ENCODE measurements around the gene CDK12.

CDK12 gene

GRCh38 chr17:39549747-39550573, 88.7 kb downstream of the CDK12 start:
- no peak for DNase-seq

GRCh38 chr17:39551879-39552278, 90.6 kb downstream of the CDK12 start:
- no peak for DNase-seq

GRCh38 chr17:39553341-39553945, 92.2 kb downstream of the CDK12 start:
- no peak for DNase-seq

- no peak for DNase-seq
Observed at GRCh38 chr17:39555368-39555767, 94.1 kb downstream of the CDK12 start.

- DNase-seq, result no peak
Observed at GRCh38 chr17:39556423-39556822, 95.1 kb downstream of the CDK12 start.

- DNase-seq, result no peak
Observed at GRCh38 chr17:39562395-39562794, 101.1 kb downstream of the CDK12 start.

- DNase-seq, result no peak
Observed at GRCh38 chr17:39562976-39563375, 101.7 kb downstream of the CDK12 start.

GRCh38 chr17:39563476-39563875, 102.2 kb downstream of the CDK12 start:
- DNase-seq, result no peak

GRCh38 chr17:39564211-39564848, 103.0 kb downstream of the CDK12 start:
- DNase-seq, result no peak

GRCh38 chr17:39566094-39566850, 105.0 kb downstream of the CDK12 start:
- no peak for DNase-seq

GRCh38 chr17:39568702-39569101, 107.4 kb downstream of the CDK12 start:
- DNase-seq, result no peak

- DNase-seq, result peak; percentile 62 to 69
Observed at GRCh38 chr17:39569126-39569525, 107.8 kb downstream of the CDK12 start.

GRCh38 chr17:39572121-39572520, 110.8 kb downstream of the CDK12 start:
- DNase-seq, result no peak

- DNase-seq, result peak; percentile 22 to 42
Observed at GRCh38 chr17:39573447-39574298, 112.4 kb downstream of the CDK12 start.

- DNase-seq, result peak in 1 of 2 donors; percentile 22
Observed at GRCh38 chr17:39576187-39576586, 114.9 kb downstream of the CDK12 start.

- no peak for DNase-seq
Observed at GRCh38 chr17:39578272-39578671, 117.0 kb downstream of the CDK12 start.

GRCh38 chr17:39579318-39580081, 118.2 kb downstream of the CDK12 start:
- no peak for DNase-seq

GRCh38 chr17:39580082-39580468, 118.8 kb downstream of the CDK12 start:
- no peak for DNase-seq

- no peak for DNase-seq
Observed at GRCh38 chr17:39581071-39581758, 119.9 kb downstream of the CDK12 start.

GRCh38 chr17:39581759-39582085, 120.4 kb downstream of the CDK12 start:
- DNase-seq, result no peak

- no peak for DNase-seq
Observed at GRCh38 chr17:39582658-39583057, 121.4 kb downstream of the CDK12 start.

Data from inflammatory macrophage treated with lipopolysaccharide for 1 hour (primary cell).